ELR (cell line): Measurements from ENCODE around the gene SEPTIN8.

ENCODE experiments used
- DNase-seq: peaks from one replicate; pipeline ENCODE4 v3.0.0-alpha.2; 2015; ENCODE audit warnings: low read depth

Gene SEPTIN8

GRCh38 chr5:132764671-132765238 is 12.3 kb downstream of the SEPTIN8 start:
- no peak for DNase-seq

GRCh38 chr5:132764051-132764450 is 13.0 kb downstream of the SEPTIN8 start:
- no peak for DNase-seq

- DNase-seq, result no peak
These were observed 13.6 kb downstream of the SEPTIN8 start for GRCh38 chr5:132763181-132764036.

GRCh38 chr5:132762246-132763000 is 14.6 kb downstream of the SEPTIN8 start:
- no peak for DNase-seq

- no peak for DNase-seq
These were observed 15.5 kb downstream of the SEPTIN8 start for GRCh38 chr5:132761321-132762240.

GRCh38 chr5:132760601-132761317 is 16.3 kb downstream of the SEPTIN8 start:
- no peak for DNase-seq

- no peak for DNase-seq
These were observed 17.0 kb downstream of the SEPTIN8 start for GRCh38 chr5:132760049-132760420.

- no peak for DNase-seq
These were observed 17.7 kb downstream of the SEPTIN8 start for GRCh38 chr5:132759114-132760048.

GRCh38 chr5:132758451-132758850 is 18.6 kb downstream of the SEPTIN8 start:
- DNase-seq, result no peak

GRCh38 chr5:132756542-132756941 is 20.5 kb downstream of the SEPTIN8 start:
- DNase-seq, result no peak

- DNase-seq, result peak; percentile 58
These were observed 22.1 kb downstream of the SEPTIN8 start for GRCh38 chr5:132754947-132755346.

GRCh38 chr5:132754111-132754510 is 22.9 kb downstream of the SEPTIN8 start:
- no peak for DNase-seq

- peak; percentile 35 for DNase-seq
These were observed 23.7 kb downstream of the SEPTIN8 start for GRCh38 chr5:132753135-132753987.

- no peak for DNase-seq
These were observed 24.4 kb downstream of the SEPTIN8 start for GRCh38 chr5:132752581-132753125.

GRCh38 chr5:132751971-132752580 is 25.0 kb downstream of the SEPTIN8 start:
- DNase-seq, result no peak

GRCh38 chr5:132751444-132751843 is 25.6 kb downstream of the SEPTIN8 start:
- no peak for DNase-seq

- DNase-seq, result no peak
These were observed 26.4 kb downstream of the SEPTIN8 start for GRCh38 chr5:132750471-132751230.

GRCh38 chr5:132749506-132749905 is 27.5 kb downstream of the SEPTIN8 start:
- DNase-seq, result no peak
